Lung (tissue), 12 donors: ENCODE results near the gene CNTNAP2. TPM values are rescaled to one million over a fixed set of nuclear protein-coding genes. Genes with fewer than 3 reads are reported as not detected.
A peak's percentile ranks its signal among the peaks of the same experiment; 100 is the strongest.

Experiments used
- ATAC-seq: fragments of 200-7000 bp; cut with Tn5 transposase; one replicate; pipeline ENCODE4 v1.9.1; 2020; ENCODE audit warnings: moderate number of reproducible peaks; ENCODE audit not compliant: insufficient read depth, low FRiP score
- DNase-seq, 3 donors: peaks; one replicate each; pipeline ENCODE4 v3.0.0-alpha.2; 2013 to 2017
- H3K27ac ChIP-seq, 2 donors: one replicate each; pipeline ENCODE4 v1.5.1; 2013; ENCODE audit warnings: mild to moderate bottlenecking in 2 of 2, moderate library complexity in 2 of 2, control low read depth in 1 of 2, inconsistent platforms in 1 of 2, low read depth in 1 of 2, low read length in 1 of 2
- H3K27me3 ChIP-seq, 3 donors: one replicate each; pipeline ENCODE4 v1.5.1; 2013; ENCODE audit warnings: low read length in 2 of 3; ENCODE audit not compliant: control insufficient read depth in 3 of 3, insufficient read depth in 3 of 3
- H3K36me3 ChIP-seq, 4 donors: one replicate each; pipeline ENCODE4 v1.5.1; 2013; ENCODE audit warnings: low read length in 4 of 4, mild to moderate bottlenecking in 1 of 4, moderate library complexity in 1 of 4; ENCODE audit not compliant: control insufficient read depth in 4 of 4, insufficient read depth in 4 of 4
- H3K4me1 ChIP-seq, 5 donors: one replicate each; pipeline ENCODE4 v1.5.1; 2013; ENCODE audit warnings: low read length in 5 of 5, mild to moderate bottlenecking in 2 of 5, moderate library complexity in 1 of 5; ENCODE audit not compliant: control insufficient read depth in 5 of 5, insufficient read depth in 5 of 5
- H3K4me3 ChIP-seq: one replicate; pipeline ENCODE4 v1.5.1; 2013; ENCODE audit warnings: mild to moderate bottlenecking, control low read depth, moderate library complexity
- H3K9ac ChIP-seq, 2 donors: one replicate each; pipeline ENCODE4 v1.5.1; 2013; ENCODE audit warnings: low read length in 2 of 2, control low read depth in 1 of 2; ENCODE audit not compliant: insufficient read depth in 1 of 2
- H3K9me3 ChIP-seq, 4 donors: one replicate each; pipeline ENCODE4 v1.5.1; 2013; ENCODE audit warnings: low read length in 3 of 4, mild to moderate bottlenecking in 1 of 4, moderate library complexity in 1 of 4; ENCODE audit not compliant: control insufficient read depth in 4 of 4, insufficient read depth in 3 of 4
- CTCF ChIP-seq: IDR thresholded peaks from 2 replicates; pipeline ENCODE4 v1.5.1; 2012; ENCODE audit warnings: mild to moderate bottlenecking; ENCODE audit errors: control extremely low read depth, extremely low read depth
- WGBS, 2 donors: extraction: QIAGEN DNeasy Blood & Tissue Kit; methylation state at CpG; one replicate each; pipeline ENCODE4 v1.1.7; 2013; 5-methylcytosine and 5-hydroxymethylcytosine counted together
- polyA plus RNA-seq, 2 donors: library from polyadenylated mRNA; stranded (reverse); fragments of 200-250 nt; gene quantifications; one replicate each; pipeline ENCODE4 v1.2.1, GENCODE V29; 2013
- total RNA-seq, 2 donors: library from RNA; depleted of rRNA in 1 of 2; stranded (reverse); fragments of >200 nt in 1 of 2; gene quantifications; one replicate each; pipeline ENCODE4 v1.2.1, GENCODE V29; 2014 to 2021
- donor health status: control.
- donor health status: control.
- donor health status: Bipolar disorder and iron deficiency.
- donor health status: healthy.
- donor health status: DM: yes; HTN: yes; CAD: no.

Gene CNTNAP2
- total and polyA plus RNA-seq, 4 donors, result 0.18 to 45.3 (median 0.52) TPM

GRCh38 chr7:148276314-148277041, 2159.9 kb downstream of the CNTNAP2 start:
- WGBS, 2 donors, result 59 to 74% methylated on average over 11 of the region's 11 CpGs
- DNase-seq, result peak in 1 of 3 donors; percentile 21

GRCh38 chr7:148277042-148277660, 2160.6 kb downstream of the CNTNAP2 start:
- ATAC-seq (no peak), DNase-seq (no peak)
- Histone ChIP-seq H3K4me1 (no peaks in the 10 kb centered on the region), H3K27ac (no peak overlapping the region), H3K4me3 (no peak overlapping the region), H3K36me3 (no peaks in the 10 kb centered on the region), H3K27me3 (no peaks in the 10 kb centered on the region), H3K9me3 (no peaks in the 10 kb centered on the region), H3K9ac (no peak overlapping the region)
- TF ChIP-seq CTCF, result no peak
- 77 to 83% methylated on average over 11 of the region's 11 CpGs for WGBS, 2 donors

More at GRCh38 chr7:148276314-148277041, 2159.9 kb downstream of the CNTNAP2 start:
- no peaks in the 10 kb centered on the region for H3K36me3 ChIP-seq
- ATAC-seq, result no peak
- H3K9ac ChIP-seq, result no peak overlapping the region
- H3K4me1 ChIP-seq, result no peaks in the 10 kb centered on the region
- H3K27me3 ChIP-seq, result no peaks in the 10 kb centered on the region
- no peak overlapping the region for H3K4me3 ChIP-seq
- no peak overlapping the region for H3K27ac ChIP-seq
- H3K9me3 ChIP-seq, result no peaks in the 10 kb centered on the region
- no peak for TF ChIP-seq CTCF

- no peaks in the 10 kb centered on the region for H3K36me3 ChIP-seq
- peak in 2 of 3 donors; percentile 14 to 32 for DNase-seq
- H3K4me3 ChIP-seq, result no peak overlapping the region
- H3K9me3 ChIP-seq, result no peaks in the 10 kb centered on the region
- no peak for ATAC-seq
- H3K27ac ChIP-seq, result no peak overlapping the region
- TF ChIP-seq CTCF, result no peak
- WGBS, 2 donors, result 20 to 39% methylated on average over 2 of the region's 2 CpGs
- H3K27me3 ChIP-seq, result no peaks in the 10 kb centered on the region
- H3K4me1 ChIP-seq, result no peaks in the 10 kb centered on the region
- H3K9ac ChIP-seq, result no peak overlapping the region
Measured at GRCh38 chr7:148286150-148286549, 2169.5 kb downstream of the CNTNAP2 start.
